GM19397 (cell line): ENCODE results near the gene FCHSD2.
"Not testable (repeated sequence)": the region's sequence is repeated elsewhere in the genome, so short reads cannot be mapped to it uniquely, and the experiment has no call there.

Experiments
- ATAC-seq: cut with Tn5 transposase; IDR thresholded peaks from one replicate; pipeline ENCODE4 v1.9.1; 2021; ENCODE audit warnings: mild to moderate bottlenecking, moderate library complexity; ENCODE audit not compliant: unreplicated experiment

The FCHSD2 gene

DNA sequence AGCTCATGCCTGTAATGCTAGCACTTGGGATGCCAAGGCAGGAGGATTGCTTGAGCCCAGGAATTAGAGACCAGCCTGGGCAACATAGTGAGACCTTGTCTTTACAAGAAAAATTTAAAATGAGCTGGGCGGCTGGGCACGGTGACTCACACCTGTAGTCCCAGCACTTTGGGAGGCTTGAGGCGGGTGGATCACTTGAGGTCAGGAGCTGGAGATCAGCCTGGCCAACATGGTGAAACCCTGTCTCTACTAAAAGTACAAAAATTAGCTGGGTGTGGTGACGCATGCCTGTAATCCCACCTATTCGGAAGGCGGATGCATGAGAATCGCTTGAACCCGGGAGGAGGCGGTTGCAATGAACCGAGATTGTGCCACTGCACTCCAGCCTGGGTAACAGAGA lies 330.4 kb downstream of the FCHSD2 start:
- ATAC-seq: not testable (repeated sequence)

DNA sequence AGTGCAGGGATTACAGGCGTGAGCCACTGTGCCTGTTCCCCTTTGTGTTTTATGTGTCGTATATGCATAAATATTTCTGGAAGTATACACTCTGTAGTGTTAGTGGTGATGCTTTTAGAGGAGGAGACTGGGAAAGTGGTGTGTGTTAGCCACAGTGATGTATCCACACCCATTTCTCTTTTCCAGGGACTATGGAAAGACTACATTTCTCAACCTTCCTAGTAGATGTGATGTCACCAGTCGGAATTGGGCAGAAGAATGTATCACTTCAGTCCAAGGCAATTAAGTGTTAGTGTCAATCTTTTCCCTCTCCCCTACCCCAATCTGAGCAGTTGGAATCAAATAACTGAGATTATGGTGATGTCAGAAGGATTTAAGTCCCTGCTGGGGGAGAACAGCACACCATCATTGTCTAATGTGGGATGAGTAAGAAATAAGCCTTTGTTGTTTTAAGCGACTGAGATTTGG lies 333.8 kb downstream of the FCHSD2 start:
- no peak for ATAC-seq

DNA sequence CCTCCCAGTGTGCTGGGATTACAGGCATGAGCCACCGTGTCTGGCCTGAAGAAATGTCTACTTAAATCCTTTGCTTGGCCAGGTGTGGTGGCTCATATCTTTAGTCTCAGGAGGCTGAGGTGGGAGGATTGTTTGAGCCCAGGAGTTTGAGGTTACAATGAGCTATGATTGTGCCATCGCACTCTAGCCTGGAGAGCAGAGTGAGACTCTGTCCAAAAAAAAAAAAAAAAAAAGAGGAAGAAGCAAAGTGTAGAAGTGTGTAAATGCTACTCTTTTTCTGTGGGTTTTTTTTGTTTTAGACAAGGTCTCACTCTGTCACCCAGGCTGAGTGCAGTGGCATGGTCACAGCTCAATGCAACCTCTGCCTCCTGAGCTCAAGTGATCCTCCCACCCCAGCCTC lies 334.3 kb downstream of the FCHSD2 start:
- ATAC-seq: no peak

DNA sequence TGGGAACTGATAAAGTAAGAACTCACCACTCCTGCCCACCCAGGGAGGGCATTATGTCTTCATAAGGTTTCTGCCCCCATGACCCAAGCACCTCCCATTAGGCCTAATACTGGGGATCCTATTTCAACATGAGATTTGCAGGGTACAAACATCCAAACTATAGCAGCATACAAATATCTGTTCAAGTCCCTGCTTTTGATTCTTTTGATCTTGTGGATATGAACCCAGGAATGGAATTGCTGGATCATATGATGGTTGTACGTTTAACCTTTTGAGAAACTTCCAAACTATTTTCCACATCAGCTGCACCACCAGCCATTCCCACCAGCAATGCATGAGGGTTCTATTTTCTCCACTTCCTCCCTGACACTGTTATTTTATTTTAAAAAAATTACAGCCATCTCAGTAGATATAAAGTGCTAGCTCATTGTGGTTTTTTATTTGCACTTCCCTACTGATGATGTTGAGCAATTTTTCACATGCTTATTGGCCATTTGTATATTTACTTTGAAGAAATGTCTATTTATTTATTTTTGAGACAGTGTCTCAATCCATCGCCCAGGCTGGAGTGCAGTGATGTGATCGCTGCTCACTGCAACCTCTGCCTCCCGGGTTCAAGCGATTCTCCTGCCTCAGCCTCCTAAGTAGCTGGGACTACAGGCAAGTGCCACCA lies 335.0 kb downstream of the FCHSD2 start:
- ATAC-seq: no peak

DNA sequence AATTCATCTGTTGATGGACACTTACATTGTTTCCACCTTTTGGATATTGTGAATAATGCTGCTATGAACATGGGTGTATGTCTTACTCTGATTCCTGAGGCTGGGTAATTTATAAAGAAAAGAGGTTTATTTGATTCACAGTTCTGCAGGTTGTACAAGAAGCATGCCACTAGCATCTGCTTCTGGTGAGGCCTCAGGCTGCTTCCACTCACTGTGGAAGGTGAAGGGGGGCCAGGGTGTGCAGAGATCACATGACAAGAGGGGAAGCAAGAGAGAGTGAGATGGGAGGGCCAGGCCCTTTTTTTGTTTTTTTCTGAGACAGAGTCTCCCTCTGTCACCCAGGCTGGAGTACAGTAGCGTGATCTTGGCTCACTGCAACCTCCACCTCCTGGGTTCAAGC lies 335.7 kb downstream of the FCHSD2 start:
- not testable (repeated sequence) for ATAC-seq

DNA sequence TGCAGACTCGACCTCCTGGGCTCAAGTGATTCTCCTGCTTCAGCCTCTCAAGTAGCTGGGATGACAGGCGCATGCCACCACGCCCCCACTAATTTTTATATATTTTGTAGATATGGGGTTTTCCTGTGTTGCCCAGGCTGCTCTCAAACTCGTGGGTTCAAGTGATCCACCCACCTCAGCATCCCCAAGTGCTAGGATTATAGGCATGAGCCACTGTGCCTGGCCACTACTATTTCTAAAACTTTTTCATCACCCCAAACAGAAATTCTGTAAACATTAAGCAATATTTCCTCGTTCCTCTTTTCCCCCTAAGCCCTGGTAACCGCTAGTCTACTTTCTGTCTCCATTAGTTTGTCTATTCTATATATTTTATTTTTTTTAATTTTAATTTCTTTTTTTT lies 336.9 kb downstream of the FCHSD2 start:
- no peak for ATAC-seq

DNA sequence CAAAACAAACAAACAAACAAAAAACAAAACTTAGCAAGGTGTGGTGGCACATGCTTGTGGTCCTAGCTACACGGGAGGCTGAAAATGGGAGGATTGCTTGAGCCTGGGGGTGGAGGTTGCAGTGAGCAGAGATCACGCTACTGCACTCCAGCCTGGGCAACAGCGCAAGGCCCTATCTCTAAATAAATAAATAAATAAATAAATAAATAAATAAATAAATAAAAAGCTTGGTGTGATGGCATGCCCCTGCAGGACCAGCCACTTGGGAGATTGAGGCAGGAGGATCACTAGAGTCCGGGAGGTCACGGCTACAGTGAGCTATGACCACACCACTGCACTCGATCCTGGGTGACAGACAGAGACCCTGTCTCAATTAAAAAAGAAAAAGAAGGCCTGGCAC lies 339.3 kb downstream of the FCHSD2 start:
- no peak for ATAC-seq

DNA sequence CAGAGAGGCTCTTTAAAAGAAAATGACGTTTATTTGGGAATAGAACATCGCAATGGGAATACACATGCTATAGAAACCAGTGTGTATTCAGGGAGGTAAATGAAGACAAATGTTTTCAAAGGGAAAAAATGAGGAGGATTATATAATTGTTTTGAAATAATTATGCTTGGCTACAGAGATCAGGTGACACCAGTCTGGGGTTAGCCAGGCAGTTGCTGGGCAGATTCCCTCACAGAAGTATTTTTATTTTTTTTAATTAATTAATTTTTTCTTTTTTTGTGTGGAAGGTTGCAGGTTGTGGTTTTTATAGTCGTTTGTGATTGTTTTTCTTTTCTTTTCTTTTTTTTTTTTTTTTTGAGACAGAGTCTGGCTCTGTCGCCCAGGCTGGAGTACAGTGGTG lies 342.7 kb downstream of the FCHSD2 start:
- no peak for ATAC-seq

DNA sequence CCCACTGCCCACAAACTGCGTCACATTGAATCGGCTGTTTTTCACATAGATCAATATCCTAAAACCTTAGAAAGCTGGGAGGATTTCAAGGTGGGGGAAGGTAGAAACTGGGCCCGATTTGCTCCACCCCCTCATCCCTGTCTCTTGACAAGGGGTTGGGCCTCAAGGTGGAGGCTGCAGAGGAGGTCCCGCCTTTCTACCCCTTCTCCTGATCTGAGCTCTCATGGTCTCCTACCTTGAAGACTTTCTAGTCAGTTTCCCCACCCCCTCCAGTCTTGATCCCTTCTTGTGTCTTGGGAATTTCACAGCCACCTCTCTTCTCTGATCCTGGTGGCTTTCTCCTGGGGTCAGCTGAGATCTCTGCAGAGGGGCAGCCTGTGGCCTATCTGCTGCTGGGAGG lies 343.8 kb downstream of the FCHSD2 start:
- no peak for ATAC-seq

DNA sequence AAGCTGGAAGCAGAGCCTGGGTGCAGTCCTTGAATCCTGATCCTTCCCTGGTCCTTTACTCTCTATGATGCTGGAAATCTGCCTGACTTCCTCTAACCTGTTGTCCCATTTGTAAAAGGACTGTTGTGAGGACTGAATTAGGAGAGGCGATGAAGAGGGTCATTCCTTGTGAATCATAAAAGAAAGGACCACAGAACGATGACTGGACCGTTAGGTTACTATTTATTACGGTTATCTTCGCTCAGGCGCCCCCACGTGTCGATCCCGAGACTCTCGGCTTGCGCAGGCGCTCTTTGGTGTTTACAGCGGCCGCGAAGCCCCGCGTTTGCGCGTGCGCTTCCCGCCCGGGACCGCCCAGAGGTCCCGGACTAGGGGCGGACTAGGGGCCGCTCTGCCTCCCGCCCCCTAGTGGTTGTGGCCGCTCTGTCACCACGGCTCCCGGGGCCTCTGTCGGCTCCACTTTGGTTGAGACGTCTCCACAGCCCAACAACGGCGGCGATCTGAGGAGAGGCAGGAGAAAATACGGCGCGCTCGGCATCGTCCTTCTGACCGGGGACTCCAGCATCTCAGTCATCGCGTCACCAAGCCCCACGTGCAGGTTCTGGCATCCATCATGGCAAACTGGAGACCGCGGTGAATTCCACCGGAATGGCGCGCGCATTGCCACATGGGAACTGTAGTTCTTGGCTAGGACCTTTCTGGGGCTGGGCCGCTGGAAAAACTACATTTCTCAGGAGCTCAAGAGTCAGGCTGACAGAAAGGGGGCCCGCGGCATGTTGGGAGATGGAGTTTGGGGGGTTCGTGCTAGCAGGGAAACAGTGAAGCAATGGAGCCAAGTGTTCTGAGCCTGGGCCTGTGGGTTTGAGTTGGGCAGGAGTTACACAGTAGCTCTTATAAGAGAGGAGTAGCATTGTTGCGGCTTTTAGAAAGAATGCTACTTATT lies 348.4 kb downstream of the FCHSD2 start, which contains the start of gene STARD10:
STARD10 (minus strand) TSS at position 623 of the 943 bp plus-strand sequence. CDS start 12,866 bp downstream, outside the sequence.
- ATAC-seq: peak; percentile 94

DNA sequence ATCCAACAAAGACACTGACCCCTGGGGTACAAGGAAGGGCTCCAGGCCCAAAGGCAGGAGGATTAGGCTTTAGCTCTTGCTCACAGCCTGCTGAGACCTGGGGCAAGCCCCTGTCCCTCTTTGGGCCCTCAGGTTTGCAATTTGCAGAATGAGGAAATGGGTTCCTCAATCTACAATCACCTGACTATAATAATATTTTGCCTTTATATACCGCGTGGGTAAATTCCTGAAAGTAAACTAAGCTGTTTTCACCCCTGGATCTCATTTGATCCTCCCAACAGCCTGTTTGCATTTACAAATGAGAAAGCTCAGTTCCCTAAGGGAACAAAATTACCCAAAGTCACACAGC lies 349.1 kb downstream of the FCHSD2 start:
- ATAC-seq: no peak

DNA sequence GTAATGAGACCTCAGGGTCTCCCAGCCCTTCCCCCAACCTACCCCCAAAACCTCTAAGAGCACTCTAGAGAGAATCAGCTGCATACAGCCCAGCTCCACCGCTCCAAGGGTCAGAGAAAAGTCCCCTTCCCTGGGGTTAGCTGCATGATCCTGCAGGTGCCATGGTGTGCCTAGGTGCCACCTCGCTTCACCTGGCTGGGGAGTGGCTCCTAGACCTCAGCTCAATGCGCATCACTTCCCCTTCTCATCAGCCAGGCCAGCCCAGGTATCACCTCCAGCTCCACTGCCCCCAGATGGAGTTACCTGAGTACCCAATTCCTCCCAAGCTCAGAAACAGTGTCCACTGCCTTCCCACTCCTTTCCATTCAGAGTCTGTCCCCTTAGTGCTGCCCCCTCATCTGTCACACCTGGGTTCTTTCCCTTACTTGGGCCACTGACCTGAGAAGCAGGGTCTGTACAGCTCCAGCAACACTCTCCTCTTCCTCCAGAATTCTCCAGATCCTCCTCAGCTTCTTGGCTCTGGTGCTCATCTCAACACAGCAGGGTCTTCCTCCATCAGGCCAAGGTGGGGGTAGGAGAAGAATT lies 349.6 kb downstream of the FCHSD2 start:
- no peak for ATAC-seq

DNA sequence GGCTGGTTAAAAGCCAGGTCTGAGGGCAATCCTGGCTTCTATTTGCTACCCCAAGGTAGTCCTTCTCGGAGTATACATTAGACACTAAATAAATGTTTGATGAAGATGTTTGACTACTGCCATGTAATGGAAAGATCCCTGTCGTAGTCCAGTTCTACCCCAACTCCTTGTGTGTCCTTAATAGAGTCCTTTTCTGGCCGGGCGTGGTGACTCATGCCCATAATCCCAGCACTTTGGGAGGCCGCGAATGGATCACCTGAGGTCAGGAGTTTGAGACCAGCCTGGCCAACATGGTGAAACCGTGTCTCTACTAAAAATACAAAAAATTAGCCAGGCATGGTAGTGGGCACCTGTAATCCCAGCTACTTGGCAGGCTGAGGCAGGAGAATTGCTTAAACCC lies 350.9 kb downstream of the FCHSD2 start:
- ATAC-seq: not testable (repeated sequence)

DNA sequence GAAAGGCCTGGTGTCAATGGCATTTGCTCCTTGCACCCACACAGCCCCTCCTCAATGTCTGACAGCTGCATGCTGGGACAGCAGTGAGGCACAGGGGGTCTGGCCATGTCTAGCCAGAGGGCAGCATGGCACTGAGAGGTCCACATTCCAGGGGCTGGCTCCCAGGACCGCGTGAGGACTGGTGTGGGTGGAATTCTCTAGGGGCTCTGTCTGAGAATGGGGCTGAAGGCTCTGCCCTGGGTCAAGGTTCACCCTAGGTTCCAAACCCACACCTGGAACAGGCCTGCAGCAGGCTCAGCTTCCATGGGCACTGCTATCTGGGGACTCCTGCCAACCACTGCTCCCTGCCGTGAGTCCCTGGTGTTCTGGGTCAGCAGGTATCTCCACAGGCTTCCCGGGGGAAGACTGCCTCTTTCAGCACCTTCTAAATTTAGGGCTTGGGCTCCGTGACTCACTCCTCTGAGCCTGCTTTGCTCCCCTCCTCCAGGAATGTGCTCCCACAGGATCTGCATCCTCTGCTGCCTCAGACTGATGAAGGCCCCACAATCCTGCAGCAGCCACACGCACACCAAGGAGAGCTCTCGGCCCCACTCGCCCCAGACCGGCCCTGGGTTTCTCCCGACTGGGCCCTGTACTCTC lies 352.5 kb downstream of the FCHSD2 start:
- no peak for ATAC-seq

DNA sequence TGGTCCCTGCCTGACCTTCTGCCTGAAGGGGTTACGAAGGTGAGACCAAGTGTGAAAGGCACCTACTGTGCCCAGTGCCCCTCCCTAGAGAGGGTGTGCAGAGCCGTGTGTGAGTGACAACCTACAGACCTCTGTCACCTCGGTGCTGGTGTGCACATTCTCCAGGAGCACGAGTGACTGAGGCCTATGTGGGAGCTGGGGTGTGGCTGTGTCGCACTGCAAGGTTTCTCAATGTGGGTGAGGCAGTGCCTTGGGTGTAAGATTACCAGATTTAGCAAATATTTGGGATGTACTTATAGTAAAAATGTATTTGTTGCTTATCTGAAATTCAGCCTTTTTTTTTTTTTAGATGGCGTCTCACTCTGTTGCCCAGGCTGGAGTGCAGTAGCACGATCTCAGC lies 353.9 kb downstream of the FCHSD2 start:
- ATAC-seq: no peak

DNA sequence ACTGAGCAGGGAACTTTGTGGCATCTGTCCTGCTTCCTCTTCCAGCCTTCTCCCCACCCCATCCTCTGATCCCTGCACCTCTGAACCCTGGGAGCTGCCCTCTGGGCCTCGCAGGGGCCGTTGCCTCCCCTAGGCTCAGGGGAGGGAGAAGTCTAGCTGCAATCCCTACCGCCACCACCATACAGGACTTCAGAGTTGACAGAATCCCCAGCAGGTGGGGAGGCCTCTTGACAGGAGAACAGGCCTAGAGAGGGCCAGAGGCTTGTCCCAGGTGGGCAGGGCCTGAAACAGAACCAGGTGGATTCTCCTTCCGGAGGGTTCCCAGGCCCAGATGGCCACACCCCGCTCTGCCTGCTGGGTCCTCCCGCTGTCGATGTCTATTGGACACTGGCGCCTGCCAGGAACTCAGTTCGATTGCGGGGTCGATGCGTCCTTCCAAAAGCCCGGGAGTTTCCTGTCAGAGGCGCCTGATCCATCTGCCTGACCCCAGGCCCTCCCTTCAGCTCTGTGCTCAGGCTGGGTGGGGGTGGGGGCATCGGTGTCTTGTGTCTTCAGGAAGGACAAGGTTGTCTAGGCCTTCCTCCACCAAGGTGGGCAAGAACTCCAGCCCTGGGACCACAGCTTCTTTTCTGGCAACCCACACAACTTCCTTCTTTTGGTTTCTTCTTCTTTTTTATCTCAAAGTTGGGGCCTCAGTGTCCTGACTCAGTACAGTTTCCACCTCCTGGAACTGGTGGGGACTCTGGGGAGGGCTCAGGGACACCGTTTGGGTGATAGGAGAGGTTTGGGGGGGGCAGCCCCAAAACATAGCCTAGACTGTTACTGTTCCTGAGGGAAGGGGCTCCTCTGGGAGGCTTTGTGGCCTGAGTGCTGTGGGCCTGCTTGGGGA lies 354.7 kb downstream of the FCHSD2 start:
- ATAC-seq: no peak
